ENCODE results near the gene SAE1.

DNA sequence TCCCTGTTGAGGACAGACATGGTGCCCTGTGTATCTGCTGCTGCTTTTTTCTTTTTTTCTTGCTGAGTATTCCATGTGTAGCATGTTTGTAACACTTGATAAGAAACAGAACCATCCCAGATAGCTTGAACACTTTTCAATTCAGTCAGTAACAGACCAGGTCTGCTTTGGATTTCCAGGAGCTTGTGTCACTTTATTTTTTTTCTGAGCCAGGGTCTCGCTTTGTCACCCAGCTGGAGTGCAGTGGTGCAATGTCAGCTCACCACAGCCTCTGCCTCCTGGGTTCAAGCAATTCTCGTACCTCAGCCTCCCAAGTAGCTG, 56.7 kb downstream of the SAE1 start:
- TF ChIP-seq EZH2 (IDR thresholded peaks at IDR 0.05) = no peak
- TF ChIP-seq POLR2AphosphoS5 (IDR thresholded peaks at IDR 0.05; ENCODE audit: borderline replicate concordance, low read depth, low read length) = no peak
- TF ChIP-seq FOXP2 (optimal IDR thresholded peaks at IDR 0.05; ENCODE audit: control extremely low read depth, extremely low read length, insufficient read depth) = no peak
